Gastrocnemius medialis (tissue), 4 donors: ENCODE results near the gene AHI1.

Experiments used
- POLR2A ChIP-seq, 2 donors: fragments of 450-650 bp; IDR thresholded peaks; one replicate each; pipeline ENCODE4 v1.6.1; 2017; ENCODE audit warnings: antibody characterized with exemption in 2 of 2, mild to moderate bottlenecking in 2 of 2, moderate library complexity in 2 of 2
- TF ChIP-seq, protein P1 (sequence below), 5 experiments: fragments of 450-650 bp in 3 of 5; fragments of 200-600 bp in 2 of 5; sonication (generic) in 2 of 5; IDR thresholded peaks in 4 of 5; conservative IDR thresholded peaks in 1 of 5; 1 replicate in 4 of 5; 2 replicates in 1 of 5; pipeline ENCODE4 v1.5.1; 2016 to 2019; ENCODE audit warnings: antibody characterized with exemption in 5 of 5, mild to moderate bottlenecking in 3 of 5, moderate library complexity in 3 of 5

GRCh38 chr6:135434991-135435390 is 62.5 kb downstream of the AHI1 start:
- TF ChIP-seq, protein P1, sequence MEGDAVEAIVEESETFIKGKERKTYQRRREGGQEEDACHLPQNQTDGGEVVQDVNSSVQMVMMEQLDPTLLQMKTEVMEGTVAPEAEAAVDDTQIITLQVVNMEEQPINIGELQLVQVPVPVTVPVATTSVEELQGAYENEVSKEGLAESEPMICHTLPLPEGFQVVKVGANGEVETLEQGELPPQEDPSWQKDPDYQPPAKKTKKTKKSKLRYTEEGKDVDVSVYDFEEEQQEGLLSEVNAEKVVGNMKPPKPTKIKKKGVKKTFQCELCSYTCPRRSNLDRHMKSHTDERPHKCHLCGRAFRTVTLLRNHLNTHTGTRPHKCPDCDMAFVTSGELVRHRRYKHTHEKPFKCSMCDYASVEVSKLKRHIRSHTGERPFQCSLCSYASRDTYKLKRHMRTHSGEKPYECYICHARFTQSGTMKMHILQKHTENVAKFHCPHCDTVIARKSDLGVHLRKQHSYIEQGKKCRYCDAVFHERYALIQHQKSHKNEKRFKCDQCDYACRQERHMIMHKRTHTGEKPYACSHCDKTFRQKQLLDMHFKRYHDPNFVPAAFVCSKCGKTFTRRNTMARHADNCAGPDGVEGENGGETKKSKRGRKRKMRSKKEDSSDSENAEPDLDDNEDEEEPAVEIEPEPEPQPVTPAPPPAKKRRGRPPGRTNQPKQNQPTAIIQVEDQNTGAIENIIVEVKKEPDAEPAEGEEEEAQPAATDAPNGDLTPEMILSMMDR (IDR thresholded peaks at IDR 0.05 in 4 of 5, conservative IDR thresholded peaks at IDR 0.05 in 1 of 5) = no peak
- no peak for TF ChIP-seq POLR2A (IDR thresholded peaks at IDR 0.05)
